GM23338 (cell line): ENCODE data around the gene CDK14. TPM values are rescaled to one million over a fixed set of nuclear protein-coding genes. Genes with fewer than 3 reads are reported as not detected.

Source experiments
- ATAC-seq: fragments of 200-7000 bp; cut with Tn5 transposase; 3 replicates; pipeline ENCODE4 v1.9.1; 2020
- DNase-seq: peaks from one replicate; pipeline ENCODE4 v3.0.0-alpha.2; 2015; ENCODE audit warnings: low spot score
- H2AFZ ChIP-seq: fragments of 200-600 bp; sonication (generic); 2 replicates; pipeline ENCODE4 v1.8.0; 2016; ENCODE audit warnings: antibody characterized with exemption, mild to moderate bottlenecking, moderate library complexity
- H3F3A ChIP-seq: fragments of 200-600 bp; sonication (generic); replicated peaks from 2 replicates; pipeline ENCODE4 v1.8.0; 2017; ENCODE audit warnings: antibody characterized with exemption, mixed run types, low read depth
- H3K27ac ChIP-seq: fragments of 200-600 bp; sonication (generic); 2 replicates; pipeline ENCODE4 v1.6.1; 2016; ENCODE audit warnings: low read depth
- H3K27me3 ChIP-seq: fragments of 200-600 bp; sonication (generic); 2 replicates; pipeline ENCODE4 v1.8.0; 2016; ENCODE audit warnings: mild to moderate bottlenecking, mixed run types, moderate library complexity; ENCODE audit not compliant: insufficient read depth
- H3K36me3 ChIP-seq: fragments of 200-600 bp; sonication (generic); 2 replicates; pipeline ENCODE4 v1.8.0; 2016; ENCODE audit warnings: mild to moderate bottlenecking; ENCODE audit not compliant: insufficient read depth
- H3K4me1 ChIP-seq: fragments of 200-600 bp; sonication (generic); 2 replicates; pipeline ENCODE4 v1.8.0; 2016; ENCODE audit warnings: mild to moderate bottlenecking, moderate library complexity; ENCODE audit not compliant: insufficient read depth
- H3K4me2 ChIP-seq: fragments of 200-600 bp; sonication (generic); 2 replicates; pipeline ENCODE4 v1.7.1; 2017; ENCODE audit warnings: mixed run types
- H3K4me3 ChIP-seq: fragments of 200-600 bp; sonication (generic); 2 replicates; pipeline ENCODE4 v1.6.1; 2016; ENCODE audit warnings: mixed run types
- H3K79me2 ChIP-seq: fragments of 200-600 bp; sonication (generic); replicated peaks from 2 replicates; pipeline ENCODE4 v1.8.0; 2017; ENCODE audit warnings: mild to moderate bottlenecking; ENCODE audit not compliant: insufficient read depth
- H3K9me2 ChIP-seq: fragments of 200-600 bp; sonication (generic); 2 replicates; pipeline ENCODE4 v1.8.0; 2017; ENCODE audit not compliant: insufficient read depth
- H4K20me1 ChIP-seq: fragments of 200-600 bp; sonication (generic); replicated peaks from 2 replicates; pipeline ENCODE4 v1.8.0; 2017; ENCODE audit warnings: mild to moderate bottlenecking; ENCODE audit not compliant: insufficient read depth
- H3K27ac Mint-ChIP-seq: 2 replicates; pipeline ENCODE4 v1.8.0; 2020; ENCODE audit warnings: inconsistent platforms, mild to moderate bottlenecking, moderate library complexity, mixed read lengths
- H3K27me3 Mint-ChIP-seq: 3 replicates; pipeline ENCODE4 v1.8.0; 2022; ENCODE audit warnings: low read depth, mild to moderate bottlenecking, moderate library complexity, mixed read lengths, inconsistent platforms; ENCODE audit not compliant: insufficient read depth, poor library complexity
- H3K36me3 Mint-ChIP-seq: 3 replicates; pipeline ENCODE4 v1.8.0; 2021; ENCODE audit warnings: low read depth, mild to moderate bottlenecking, inconsistent platforms, moderate library complexity, mixed read lengths
- H3K4me1 Mint-ChIP-seq: 3 replicates; pipeline ENCODE4 v1.8.0; 2020; ENCODE audit warnings: mild to moderate bottlenecking, inconsistent platforms, mixed read lengths
- H3K4me3 Mint-ChIP-seq: 3 replicates; pipeline ENCODE4 v1.8.0; 2021; ENCODE audit warnings: moderate library complexity, mild to moderate bottlenecking, inconsistent platforms, mixed read lengths
- H3K9me3 Mint-ChIP-seq: 3 replicates; pipeline ENCODE4 v1.8.0; 2020; ENCODE audit warnings: moderate library complexity, mild to moderate bottlenecking, inconsistent platforms, mixed read lengths
- CTCF ChIP-seq, 2 experiments: fragments of 200-600 bp in 1 of 2; sonication (generic) in 1 of 2; conservative IDR thresholded peaks; 2 replicates each; pipeline versions ENCODE4 v1.5.1 to v1.6.1; 2016 to 2017; ENCODE audit warnings: antibody characterized with exemption in 2 of 2, low read depth in 2 of 2, mild to moderate bottlenecking in 2 of 2, moderate library complexity in 1 of 2
- ETS1 ChIP-seq: IDR thresholded peaks from 2 replicates; pipeline ENCODE4 v1.6.1; 2016; ENCODE audit warnings: antibody characterized with exemption
- EZH2 ChIP-seq: fragments of 200-600 bp; sonication (generic); IDR thresholded peaks from one replicate; pipeline ENCODE4 v1.8.0; 2017; ENCODE audit warnings: antibody characterized with exemption, mild to moderate bottlenecking, low read depth; ENCODE audit not compliant: unreplicated experiment
- EZH2phosphoT487 ChIP-seq: fragments of 200-600 bp; sonication (generic); IDR thresholded peaks from one replicate; pipeline ENCODE4 v1.8.1; 2018; ENCODE audit warnings: antibody characterized with exemption; ENCODE audit not compliant: unreplicated experiment
- JUNB ChIP-seq: IDR thresholded peaks from one replicate; pipeline ENCODE4 v1.6.1; 2016; ENCODE audit warnings: antibody characterized with exemption; ENCODE audit not compliant: unreplicated experiment
- NANOG ChIP-seq: IDR thresholded peaks from 2 replicates; pipeline ENCODE4 v1.6.1; 2016; ENCODE audit warnings: antibody characterized with exemption, borderline replicate concordance
- REST ChIP-seq: IDR thresholded peaks from one replicate; pipeline ENCODE4 v1.6.1; 2018; ENCODE audit warnings: antibody characterized with exemption; ENCODE audit not compliant: unreplicated experiment
- STAT1 ChIP-seq: IDR thresholded peaks from one replicate; pipeline ENCODE4 v1.6.1; 2016; ENCODE audit warnings: antibody characterized with exemption; ENCODE audit not compliant: unreplicated experiment
- ZNF114 ChIP-seq: fragments of 250-450 bp; sonication (Bioruptor Pico); IDR thresholded peaks from 2 replicates; pipeline ENCODE4 v1.5.0; 2020; ENCODE audit warnings: mild to moderate bottlenecking, moderate library complexity
- polyA plus RNA-seq: library from polyadenylated mRNA; unstranded; fragments of >200 nt; fragmentation: Nextera tagmentation; extraction: Ambion mirVana; gene quantifications from 2 replicates; pipeline ENCODE4 v1.2.1, GENCODE V29; 2016
- total RNA-seq: library from RNA; depleted of rRNA; stranded (reverse); fragments of >200 nt; shearing (Covaris generic); gene quantifications from 2 replicates; pipeline ENCODE4 v1.2.3, GENCODE V29; 2014

Gene CDK14
- total and polyA plus RNA-seq, 2 experiments from 2014 or later = 11.2 to 24.0 TPM

- no peaks in the 10 kb centered on the region for H3K27me3 Mint-ChIP-seq
- Histone ChIP-seq H3K4me1 (peaks cover 18% of the 10 kb centered on the region), H3K9me2 (no peaks in the 10 kb centered on the region), H3K79me2 (peaks cover 19% of the 10 kb centered on the region), H3K4me2 (no peak overlapping the region), H3K4me3 (no peak overlapping the region), H3F3A (no peaks in the 10 kb centered on the region), H4K20me1 (no peaks in the 10 kb centered on the region), H3K27ac (no peak overlapping the region), H3K27me3 (no peaks in the 10 kb centered on the region), H3K36me3 (no peaks in the 10 kb centered on the region), H2AFZ (no peak overlapping the region)
- no peak for DNase-seq
- peaks cover 19% of the 10 kb centered on the region for H3K36me3 Mint-ChIP-seq
- no peak for TF ChIP-seq CTCF (conservative IDR thresholded peaks at IDR 0.05; ENCODE audit: low read depth in 2 of 2)
- TF ChIP-seq JUNB = no peak
- no peak for TF ChIP-seq EZH2phosphoT487
- TF ChIP-seq EZH2 = no peak
- TF ChIP-seq ETS1 = no peak
- TF ChIP-seq STAT1 = no peak
- H3K4me1 Mint-ChIP-seq = peaks cover 24% of the 10 kb centered on the region
- H3K27ac Mint-ChIP-seq = no peak overlapping the region
- no peak overlapping the region for H3K4me3 Mint-ChIP-seq
- peak; percentile 69 for ATAC-seq
- peaks cover 17% of the 10 kb centered on the region for H3K9me3 Mint-ChIP-seq
Observed at GRCh38 chr7:90726623-90727022, 130.5 kb downstream of the CDK14 start.

- H3K36me3 ChIP-seq = no peaks in the 10 kb centered on the region
- Mint-ChIP-seq H3K4me3 (no peak overlapping the region), H3K27ac (no peak overlapping the region), H3K27me3 (no peaks in the 10 kb centered on the region), H3K36me3 (peaks cover 25% of the 10 kb centered on the region), H3K4me1 (peaks cover 24% of the 10 kb centered on the region), H3K9me3 (peaks cover 25% of the 10 kb centered on the region)
- H3K4me2 ChIP-seq = no peak overlapping the region
- no peak overlapping the region for H3K27ac ChIP-seq
- H2AFZ ChIP-seq = no peak overlapping the region
- peaks cover 27% of the 10 kb centered on the region for H3K79me2 ChIP-seq
- no peaks in the 10 kb centered on the region for H3F3A ChIP-seq
- no peaks in the 10 kb centered on the region for H3K9me2 ChIP-seq
- no peaks in the 10 kb centered on the region for H4K20me1 ChIP-seq
- no peaks in the 10 kb centered on the region for H3K27me3 ChIP-seq
- peaks cover 18% of the 10 kb centered on the region for H3K4me1 ChIP-seq
- DNase-seq (no peak), ATAC-seq (no peak)
- no peak overlapping the region for H3K4me3 ChIP-seq
- no peak for TF ChIP-seq NANOG
- TF ChIP-seq REST = no peak
- no peak for TF ChIP-seq ZNF114 (CRISPR knock-in tag)
- no peak for TF ChIP-seq CTCF (conservative IDR thresholded peaks at IDR 0.05; ENCODE audit: low read depth in 2 of 2)
- TF ChIP-seq ETS1 = no peak
Observed at GRCh38 chr7:90727412-90727811, 131.3 kb downstream of the CDK14 start.
